GM19468 (cell line): ENCODE measurements around the gene GANC.
"Not testable (repeated sequence)": the region's sequence is repeated elsewhere in the genome, so short reads cannot be mapped to it uniquely, and the experiment has no call there.

Experiments used
- ATAC-seq: cut with Tn5 transposase; IDR thresholded peaks from one replicate; pipeline ENCODE4 v1.9.1; 2021; ENCODE audit warnings: mild to moderate bottlenecking, moderate library complexity, moderate number of reproducible peaks; ENCODE audit not compliant: unreplicated experiment; ENCODE audit errors: extremely low read depth

The GANC gene

GRCh38 chr15:42337104-42337503 is 64.1 kb downstream of the GANC start:
- not testable (repeated sequence) for ATAC-seq

GRCh38 chr15:42338500-42338899 is 65.5 kb downstream of the GANC start:
- ATAC-seq = no peak

GRCh38 chr15:42343596-42344232 is 70.7 kb downstream of the GANC start:
- ATAC-seq = no peak

GRCh38 chr15:42344763-42345162 is 71.8 kb downstream of the GANC start:
- ATAC-seq = no peak

GRCh38 chr15:42345504-42345903 is 72.5 kb downstream of the GANC start:
- no peak for ATAC-seq

GRCh38 chr15:42348083-42348482 is 75.1 kb downstream of the GANC start:
- ATAC-seq = no peak

GRCh38 chr15:42349186-42349585 is 76.2 kb downstream of the GANC start:
- no peak for ATAC-seq

GRCh38 chr15:42352401-42352800 is 79.4 kb downstream of the GANC start:
- no peak for ATAC-seq

- ATAC-seq = no peak
These were observed 80.1 kb downstream of the GANC start for GRCh38 chr15:42353061-42353460.

- no peak for ATAC-seq
These were observed 81.8 kb downstream of the GANC start for GRCh38 chr15:42354824-42355223.

- ATAC-seq = no peak
These were observed 82.3 kb downstream of the GANC start for GRCh38 chr15:42355291-42355690.

- no peak for ATAC-seq
These were observed 83.8 kb downstream of the GANC start for GRCh38 chr15:42356851-42357250.

GRCh38 chr15:42358141-42358540 is 85.1 kb downstream of the GANC start:
- ATAC-seq = no peak

GRCh38 chr15:42359249-42359648 is 86.2 kb downstream of the GANC start, which contains the start of gene CAPN3:
CAPN3 (plus strand) TSS chr15:42359501; CDS start chr15:42359806, 305 bp downstream.
- no peak for ATAC-seq

- ATAC-seq = no peak
These were observed 87.0 kb downstream of the GANC start for GRCh38 chr15:42359985-42360384.

- ATAC-seq = no peak
These were observed 87.6 kb downstream of the GANC start for GRCh38 chr15:42360535-42361112.

GRCh38 chr15:42363487-42363886 is 90.5 kb downstream of the GANC start:
- ATAC-seq = no peak

- ATAC-seq = no peak
These were observed 90.9 kb downstream of the GANC start for GRCh38 chr15:42363942-42364341.

- ATAC-seq = no peak
These were observed 91.5 kb downstream of the GANC start for GRCh38 chr15:42364529-42364928.

- no peak for ATAC-seq
These were observed 93.0 kb downstream of the GANC start for GRCh38 chr15:42365921-42366550.

- ATAC-seq = no peak
These were observed 94.0 kb downstream of the GANC start for GRCh38 chr15:42367041-42367440.

GRCh38 chr15:42368096-42368495 is 95.1 kb downstream of the GANC start:
- ATAC-seq = no peak
